HepG2 (cell line): ENCODE data around the gene PXDC1. TPM values are rescaled to one million over a fixed set of nuclear protein-coding genes. Genes with fewer than 3 reads are reported as not detected.

ENCODE experiments used
- ATRX ChIP-seq: sonication (generic); formaldehyde crosslinking; IDR thresholded peaks from 2 replicates; pipeline ENCODE4 v1.4.0; 2020; ENCODE audit warnings: missing genetic modification reagents, borderline replicate concordance
- BORCS8-MEF2B ChIP-seq: sonication (generic); formaldehyde crosslinking; IDR thresholded peaks from 2 replicates; pipeline ENCODE4 v1.8.0; 2022; ENCODE audit warnings: mild to moderate bottlenecking, missing genetic modification reagents
- GABPB1 ChIP-seq: IDR thresholded peaks from 2 replicates; pipeline ENCODE4 v1.6.1; 2016; ENCODE audit warnings: mild to moderate bottlenecking, missing genetic modification reagents, moderate library complexity, missing compliant biosample characterization
- IKZF1 ChIP-seq: fragments of 450-650 bp; IDR thresholded peaks from 2 replicates; pipeline ENCODE4 v1.7.1; 2016
- IRX3 ChIP-seq: sonication (generic); formaldehyde crosslinking; IDR thresholded peaks from 2 replicates; pipeline ENCODE4 v1.8.1; 2023; ENCODE audit warnings: mild to moderate bottlenecking, low read depth, missing genetic modification reagents, borderline replicate concordance
- KLF13 ChIP-seq: sonication (generic); formaldehyde crosslinking; IDR thresholded peaks from 2 replicates; pipeline ENCODE4 v1.4.0; 2020; ENCODE audit warnings: mild to moderate bottlenecking, missing genetic modification reagents
- NBN ChIP-seq: fragments of 450-650 bp; conservative IDR thresholded peaks from 2 replicates; pipeline ENCODE4 v1.6.1; 2017
- POLR2A ChIP-seq, 2 experiments: IDR thresholded peaks; 2 replicates each; pipeline ENCODE4 v1.6.1; 2011; ENCODE audit warnings: low read depth in 2 of 2, low read length in 2 of 2, mild to moderate bottlenecking in 1 of 2, moderate library complexity in 1 of 2; ENCODE audit not compliant: insufficient read depth in 1 of 2
- PPARG ChIP-seq: conservative IDR thresholded peaks from 2 replicates; pipeline ENCODE4 v1.6.1; 2016; ENCODE audit warnings: missing biosample characterization, missing genetic modification reagents
- RXRB ChIP-seq: IDR thresholded peaks from 2 replicates; pipeline ENCODE4 v1.6.1; 2016; ENCODE audit warnings: borderline replicate concordance, missing genetic modification reagents, missing compliant biosample characterization
- SATB2 ChIP-seq: sonication (generic); formaldehyde crosslinking; IDR thresholded peaks from 2 replicates; pipeline ENCODE4 v1.5.0; 2020; ENCODE audit warnings: missing genetic modification reagents
- SRSF1 ChIP-seq: fragments of 200-400 bp; formaldehyde crosslinking; optimal IDR thresholded peaks from 2 replicates; pipeline ENCODE3; 2017; ENCODE audit warnings: mild to moderate bottlenecking, low read depth, low read length, moderate library complexity
- TGIF2 ChIP-seq: IDR thresholded peaks from 2 replicates; pipeline ENCODE4 v1.6.1; 2016; ENCODE audit warnings: control low read depth, missing compliant biosample characterization
- ZFP1 ChIP-seq: IDR thresholded peaks from 2 replicates; pipeline ENCODE4 v1.6.1; 2016
- ZFYVE20 ChIP-seq: sonication (generic); formaldehyde crosslinking; IDR thresholded peaks from 2 replicates; pipeline ENCODE4 v1.8.0; 2023; ENCODE audit warnings: low read depth, mild to moderate bottlenecking, moderate library complexity, missing genetic modification reagents, borderline replicate concordance
- ZKSCAN1 ChIP-seq: fragments of 150-350 bp; IDR thresholded peaks from 2 replicates; pipeline ENCODE4 v1.6.1; 2014; ENCODE audit warnings: low read length
- ZKSCAN5 ChIP-seq: sonication (generic); formaldehyde crosslinking; IDR thresholded peaks from 2 replicates; pipeline ENCODE4 v1.5.1; 2020; ENCODE audit warnings: mild to moderate bottlenecking, missing genetic modification reagents
- ZNF253 ChIP-seq: sonication (generic); formaldehyde crosslinking; IDR thresholded peaks from 2 replicates; pipeline ENCODE4 v1.8.0; 2022; ENCODE audit warnings: mild to moderate bottlenecking, missing genetic modification reagents, borderline replicate concordance
- ZNF382 ChIP-seq: sonication (generic); formaldehyde crosslinking; IDR thresholded peaks from 2 replicates; pipeline ENCODE4 v1.5.0; 2020; ENCODE audit warnings: missing genetic modification reagents, mild to moderate bottlenecking, borderline replicate concordance
- ZNF556 ChIP-seq: sonication (generic); formaldehyde crosslinking; IDR thresholded peaks from 2 replicates; pipeline ENCODE4 v1.4.0; 2020; ENCODE audit warnings: mild to moderate bottlenecking, missing genetic modification reagents, borderline replicate concordance
- ZNF629 ChIP-seq: sonication (generic); formaldehyde crosslinking; conservative IDR thresholded peaks from 2 replicates; pipeline ENCODE4 v1.5.0; 2020; ENCODE audit warnings: missing genetic modification reagents
- ZNF841 ChIP-seq: sonication (generic); formaldehyde crosslinking; IDR thresholded peaks from 2 replicates; pipeline ENCODE4 v1.8.1; 2023; ENCODE audit warnings: missing genetic modification reagents, borderline replicate concordance
- polyA plus RNA-seq, 8 experiments: library from polyadenylated mRNA; depleted of rRNA in 3 of 8; stranded (reverse) in 7 of 8; unstranded in 1 of 8; fragments of >200 nt; fragmentation: Illumina TruSeq in 4 of 8; extraction: Trizol in 4 of 8; gene quantifications; 2 replicates each; pipeline versions ENCODE4 v1.2.1 to v1.2.3, GENCODE V29; 2011 to 2016; ENCODE audit warnings: low read depth in 4 of 8, missing spikeins in 1 of 8, mixed read lengths in 1 of 8; ENCODE audit not compliant: insufficient read depth in 1 of 8
- total RNA-seq, 5 experiments: library from RNA; depleted of rRNA; stranded (reverse); fragments of >200 nt; fragmentation: Illumina TruSeq; extraction: Trizol; gene quantifications; 2 replicates each; pipeline ENCODE4 v1.2.3, GENCODE V29; 2016; ENCODE audit warnings: low read depth in 1 of 5
- TF ChIP-seq, protein P1 (sequence below): sonication (generic); formaldehyde crosslinking; IDR thresholded peaks from 2 replicates; pipeline ENCODE4 v1.8.1; 2022; ENCODE audit warnings: low read depth, mild to moderate bottlenecking, missing genetic modification reagents
- TF ChIP-seq, protein P2 (sequence below): IDR thresholded peaks from 2 replicates; pipeline ENCODE4 v1.6.1; 2016
- TF ChIP-seq, protein P3 (sequence below): IDR thresholded peaks from 2 replicates; pipeline ENCODE4 v1.6.1; 2016; ENCODE audit warnings: missing biosample characterization, missing genetic modification reagents, low read depth

Gene PXDC1
- total and polyA plus RNA-seq, 2 of the 13 experiments (the other 11 are each of a cell fraction or from before 2014, with no cell fraction given), result 32.4 to 34.7 TPM

DNA sequence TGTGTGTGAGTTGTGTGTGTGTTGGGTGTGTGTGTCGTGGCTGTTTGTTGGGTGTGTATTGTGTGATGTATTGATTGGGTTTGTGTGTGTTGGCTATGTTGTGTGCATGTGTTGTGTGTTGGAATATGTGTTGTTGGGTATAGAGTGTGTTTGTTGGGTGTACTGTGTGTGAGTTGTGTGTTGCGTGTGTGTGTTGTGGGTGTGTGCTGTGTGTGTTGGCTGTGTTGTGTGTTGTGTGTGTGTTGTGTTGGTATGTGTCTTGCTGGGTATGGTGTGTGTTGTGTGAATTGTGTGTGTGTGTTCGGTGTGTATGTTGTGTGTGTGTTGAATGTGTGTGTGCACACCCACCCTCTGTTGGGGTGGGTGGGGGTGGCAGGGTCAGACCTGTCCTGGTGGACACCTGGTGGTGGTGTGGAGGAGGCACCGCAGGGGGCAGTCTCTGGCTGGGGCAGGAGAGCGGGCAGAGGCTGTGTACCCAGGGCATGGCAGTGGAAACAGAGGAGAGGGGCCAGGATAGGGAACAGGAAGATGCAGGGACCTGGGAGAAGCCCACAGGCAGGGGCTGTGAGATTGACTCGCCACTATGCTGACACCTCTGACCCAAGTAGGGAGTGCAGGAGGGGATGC, 25.5 kb upstream of the PXDC1 start (continued):
- TF ChIP-seq, protein P1, sequence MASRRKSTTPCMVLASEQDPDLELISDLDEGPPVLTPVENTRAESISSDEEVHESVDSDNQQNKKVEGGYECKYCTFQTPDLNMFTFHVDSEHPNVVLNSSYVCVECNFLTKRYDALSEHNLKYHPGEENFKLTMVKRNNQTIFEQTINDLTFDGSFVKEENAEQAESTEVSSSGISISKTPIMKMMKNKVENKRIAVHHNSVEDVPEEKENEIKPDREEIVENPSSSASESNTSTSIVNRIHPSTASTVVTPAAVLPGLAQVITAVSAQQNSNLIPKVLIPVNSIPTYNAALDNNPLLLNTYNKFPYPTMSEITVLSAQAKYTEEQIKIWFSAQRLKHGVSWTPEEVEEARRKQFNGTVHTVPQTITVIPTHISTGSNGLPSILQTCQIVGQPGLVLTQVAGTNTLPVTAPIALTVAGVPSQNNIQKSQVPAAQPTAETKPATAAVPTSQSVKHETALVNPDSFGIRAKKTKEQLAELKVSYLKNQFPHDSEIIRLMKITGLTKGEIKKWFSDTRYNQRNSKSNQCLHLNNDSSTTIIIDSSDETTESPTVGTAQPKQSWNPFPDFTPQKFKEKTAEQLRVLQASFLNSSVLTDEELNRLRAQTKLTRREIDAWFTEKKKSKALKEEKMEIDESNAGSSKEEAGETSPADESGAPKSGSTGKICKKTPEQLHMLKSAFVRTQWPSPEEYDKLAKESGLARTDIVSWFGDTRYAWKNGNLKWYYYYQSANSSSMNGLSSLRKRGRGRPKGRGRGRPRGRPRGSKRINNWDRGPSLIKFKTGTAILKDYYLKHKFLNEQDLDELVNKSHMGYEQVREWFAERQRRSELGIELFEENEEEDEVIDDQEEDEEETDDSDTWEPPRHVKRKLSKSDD (CRISPR knock-in tag), result no peak
- TF ChIP-seq BORCS8-MEF2B (CRISPR knock-in tag) (no peak), ZNF841 (CRISPR knock-in tag) (no peak), GABPB1 (no peak), KLF13 (CRISPR knock-in tag) (no peak), TGIF2 (CRISPR knock-in tag) (no peak), SATB2 (CRISPR knock-in tag) (no peak), ZKSCAN1 (no peak), ZFP1 (CRISPR knock-in tag) (no peak), SRSF1 (no peak), ATRX (CRISPR knock-in tag) (no peak), NBN (peak; percentile 99; the same call in 1 of the 2 replicates), IKZF1 (peak; percentile 91; the same call in 1 of the 2 replicates), PPARG (CRISPR knock-in tag) (no peak), ZFYVE20 (CRISPR knock-in tag) (no peak), ZNF556 (CRISPR knock-in tag) (no peak), ZKSCAN5 (CRISPR knock-in tag) (no peak), ZNF629 (no peak), ZNF382 (no peak), POLR2A (IDR thresholded peaks at IDR 0.05; ENCODE audit: insufficient read depth in 1 of 2, low read depth in 2 of 2, low read length in 2 of 2) (no peak), ZNF253 (CRISPR knock-in tag) (no peak), IRX3 (CRISPR knock-in tag) (no peak), RXRB (CRISPR knock-in tag) (0 out of 2 replicates have a peak, but pooled peaks have one; percentile 13)
- TF ChIP-seq, protein P2, sequence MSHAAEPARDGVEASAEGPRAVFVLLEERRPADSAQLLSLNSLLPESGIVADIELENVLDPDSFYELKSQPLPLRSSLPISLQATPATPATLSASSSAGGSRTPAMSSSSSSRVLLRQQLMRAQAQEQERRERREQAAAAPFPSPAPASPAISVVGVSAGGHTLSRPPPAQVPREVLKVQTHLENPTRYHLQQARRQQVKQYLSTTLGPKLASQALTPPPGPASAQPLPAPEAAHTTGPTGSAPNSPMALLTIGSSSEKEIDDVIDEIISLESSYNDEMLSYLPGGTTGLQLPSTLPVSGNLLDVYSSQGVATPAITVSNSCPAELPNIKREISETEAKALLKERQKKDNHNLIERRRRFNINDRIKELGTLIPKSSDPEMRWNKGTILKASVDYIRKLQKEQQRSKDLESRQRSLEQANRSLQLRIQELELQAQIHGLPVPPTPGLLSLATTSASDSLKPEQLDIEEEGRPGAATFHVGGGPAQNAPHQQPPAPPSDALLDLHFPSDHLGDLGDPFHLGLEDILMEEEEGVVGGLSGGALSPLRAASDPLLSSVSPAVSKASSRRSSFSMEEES, result no peak; the same call in 1 of the 2 replicates
- TF ChIP-seq, protein P3, sequence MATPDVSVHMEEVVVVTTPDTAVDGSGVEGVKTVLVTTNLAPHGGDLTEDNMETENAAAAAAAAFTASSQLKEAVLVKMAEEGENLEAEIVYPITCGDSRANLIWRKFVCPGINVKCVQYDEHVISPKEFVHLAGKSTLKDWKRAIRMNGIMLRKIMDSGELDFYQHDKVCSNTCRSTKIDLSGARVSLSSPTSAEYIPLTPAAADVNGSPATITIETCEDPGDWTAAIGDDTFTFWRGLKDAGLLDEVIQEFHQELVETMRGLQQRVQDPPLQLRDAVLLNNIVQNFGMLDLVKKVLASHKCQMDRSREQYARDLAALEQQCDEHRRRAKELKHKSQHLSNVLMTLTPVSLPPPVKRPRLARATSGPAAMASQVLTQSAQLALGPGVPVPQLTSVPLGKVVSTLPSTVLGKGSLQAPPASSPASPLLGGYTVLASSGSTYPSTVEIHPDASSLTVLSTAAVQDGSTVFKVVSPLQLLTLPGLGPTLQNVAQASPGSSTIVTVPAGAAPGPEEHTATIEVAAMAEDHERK, result no peak
